ENCODE data around the gene MXRA7. TPM values are rescaled to one million over a fixed set of nuclear protein-coding genes. Genes with fewer than 3 reads are reported as not detected.
"Not testable (repeated sequence)": the region's sequence is repeated elsewhere in the genome, so short reads cannot be mapped to it uniquely, and the experiment has no call there.

Gene MXRA7
- total and polyA plus RNA-seq, 9 donors = 107 to 759 (median 187) TPM

DNA sequence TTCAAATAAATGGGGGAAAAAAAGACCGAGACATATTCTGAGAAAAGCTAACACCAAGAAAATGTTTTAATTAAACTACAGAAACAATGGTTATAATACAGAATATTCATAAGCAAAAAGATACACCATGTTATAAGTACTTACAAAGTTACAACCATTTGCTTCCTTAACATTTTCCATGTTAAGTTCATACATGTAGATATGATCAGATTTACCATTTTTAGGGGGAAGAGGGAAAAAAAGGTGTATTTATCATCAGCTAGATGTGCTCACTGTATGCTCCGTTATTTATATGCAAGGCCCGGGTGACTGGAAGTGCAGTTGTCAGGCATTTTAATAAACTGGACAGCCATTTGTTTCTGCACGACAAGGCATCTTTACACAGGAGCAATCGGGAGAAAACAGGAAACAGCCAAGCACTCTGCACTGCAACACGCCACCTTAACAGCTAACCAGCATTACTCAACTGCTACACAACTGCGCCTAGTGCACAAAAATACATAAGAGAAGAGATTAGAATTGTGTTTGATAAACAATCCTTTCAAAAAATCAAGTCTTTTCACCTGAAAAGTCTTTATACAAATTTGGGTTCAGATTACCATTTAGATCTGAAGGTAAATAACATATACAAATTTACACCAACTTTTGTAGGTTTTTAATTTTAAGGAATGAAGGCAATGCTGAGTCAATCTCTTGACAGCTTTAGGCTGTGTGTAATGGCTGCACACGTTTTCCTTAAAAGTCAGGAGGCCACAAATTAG, 23.5 kb upstream of the MXRA7 start:
- Histone ChIP-seq H3K27me3 (no peaks in the 10 kb centered on the region), H3K9me3 (no peaks in the 10 kb centered on the region), H3K4me3 (no peak overlapping the region), H3K27ac (peak overlapping the region in 1 of 2 donors; percentile 21), H3K4me1 (ENCODE audit: insufficient read depth) (no peaks in the 10 kb centered on the region), H3K36me3 (no peaks in the 10 kb centered on the region)
- intact Hi-C loops (cut with DNase I) = no loop called here
- no peak for TF ChIP-seq EP300 (IDR thresholded peaks at IDR 0.05)
- TF ChIP-seq POLR2A (IDR thresholded peaks at IDR 0.05) = no peak
- TF ChIP-seq CTCF (IDR thresholded peaks at IDR 0.05) = no peak
- 28 to 35% (median 29%) methylated on average over 8 of the region's 8 CpGs for WGBS, 3 donors
- no peak for DNase-seq

GRCh38 chr17:76733618-76733957, 22.8 kb upstream of the MXRA7 start:
- no peak overlapping the region for H3K4me3 ChIP-seq
- 70 to 82% (median 76%) methylated on average over 1 of the region's 1 CpG for WGBS, 3 donors
- no peak for TF ChIP-seq CTCF (IDR thresholded peaks at IDR 0.05)
- no peak for TF ChIP-seq POLR2A (IDR thresholded peaks at IDR 0.05)
- TF ChIP-seq EP300 (IDR thresholded peaks at IDR 0.05) = no peak
- H3K36me3 ChIP-seq = no peaks in the 10 kb centered on the region
- intact Hi-C loops (cut with DNase I) = no loop called here
- no peak for DNase-seq
- no peaks in the 10 kb centered on the region for H3K27me3 ChIP-seq
- H3K9me3 ChIP-seq = no peaks in the 10 kb centered on the region
- H3K4me1 ChIP-seq (ENCODE audit: insufficient read depth) = no peaks in the 10 kb centered on the region
- no peak overlapping the region for H3K27ac ChIP-seq

DNA sequence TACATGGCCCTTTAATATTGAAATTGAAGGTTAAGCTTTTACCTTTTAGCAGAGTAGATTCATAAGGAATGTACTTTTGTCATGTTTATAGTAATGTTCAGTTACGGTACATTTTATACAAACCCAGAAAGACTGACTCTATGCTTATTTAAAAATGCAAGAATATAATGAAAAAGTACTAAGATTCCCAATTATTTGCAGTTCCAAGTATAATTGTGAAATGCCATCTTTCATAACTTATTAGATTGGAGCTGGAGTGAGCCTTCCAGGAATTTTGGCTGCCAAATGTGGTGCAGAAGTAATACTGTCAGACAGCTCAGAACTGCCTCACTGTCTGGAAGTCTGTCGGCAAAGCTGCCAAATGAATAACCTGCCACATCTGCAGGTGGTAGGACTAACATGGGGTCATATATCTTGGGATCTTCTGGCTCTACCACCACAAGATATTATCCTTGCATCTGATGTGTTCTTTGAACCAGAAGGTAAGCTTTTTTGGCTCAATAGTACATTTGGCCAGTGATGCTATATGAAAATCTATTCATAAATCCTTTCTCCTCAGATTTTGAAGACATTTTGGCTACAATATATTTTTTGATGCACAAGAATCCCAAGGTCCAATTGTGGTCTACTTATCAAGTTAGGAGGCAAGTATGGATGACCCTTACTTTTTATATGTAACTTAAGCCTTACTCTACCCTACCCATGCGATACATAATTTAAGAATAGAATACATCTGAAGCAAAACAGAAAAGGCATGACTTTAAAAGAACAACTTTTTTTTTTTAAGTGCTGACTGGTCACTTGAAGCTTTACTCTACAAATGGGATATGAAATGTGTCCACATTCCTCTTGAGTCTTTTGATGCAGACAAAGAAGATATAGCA, 22.2 kb upstream of the MXRA7 start:
- Histone ChIP-seq H3K4me3 (no peak overlapping the region), H3K36me3 (no peaks in the 10 kb centered on the region), H3K27me3 (no peaks in the 10 kb centered on the region), H3K9me3 (no peaks in the 10 kb centered on the region), H3K4me1 (ENCODE audit: insufficient read depth) (peaks cover 3% of the 10 kb centered on the region), H3K27ac (no peak overlapping the region)
- TF ChIP-seq POLR2A (IDR thresholded peaks at IDR 0.05) = no peak
- TF ChIP-seq CTCF (IDR thresholded peaks at IDR 0.05) = no peak
- TF ChIP-seq EP300 (IDR thresholded peaks at IDR 0.05) = no peak
- WGBS, 3 donors = 58 to 64% (median 59%) methylated on average over 3 of the region's 3 CpGs
- no peak for DNase-seq
- intact Hi-C loops (cut with DNase I) = no loop called here

DNA sequence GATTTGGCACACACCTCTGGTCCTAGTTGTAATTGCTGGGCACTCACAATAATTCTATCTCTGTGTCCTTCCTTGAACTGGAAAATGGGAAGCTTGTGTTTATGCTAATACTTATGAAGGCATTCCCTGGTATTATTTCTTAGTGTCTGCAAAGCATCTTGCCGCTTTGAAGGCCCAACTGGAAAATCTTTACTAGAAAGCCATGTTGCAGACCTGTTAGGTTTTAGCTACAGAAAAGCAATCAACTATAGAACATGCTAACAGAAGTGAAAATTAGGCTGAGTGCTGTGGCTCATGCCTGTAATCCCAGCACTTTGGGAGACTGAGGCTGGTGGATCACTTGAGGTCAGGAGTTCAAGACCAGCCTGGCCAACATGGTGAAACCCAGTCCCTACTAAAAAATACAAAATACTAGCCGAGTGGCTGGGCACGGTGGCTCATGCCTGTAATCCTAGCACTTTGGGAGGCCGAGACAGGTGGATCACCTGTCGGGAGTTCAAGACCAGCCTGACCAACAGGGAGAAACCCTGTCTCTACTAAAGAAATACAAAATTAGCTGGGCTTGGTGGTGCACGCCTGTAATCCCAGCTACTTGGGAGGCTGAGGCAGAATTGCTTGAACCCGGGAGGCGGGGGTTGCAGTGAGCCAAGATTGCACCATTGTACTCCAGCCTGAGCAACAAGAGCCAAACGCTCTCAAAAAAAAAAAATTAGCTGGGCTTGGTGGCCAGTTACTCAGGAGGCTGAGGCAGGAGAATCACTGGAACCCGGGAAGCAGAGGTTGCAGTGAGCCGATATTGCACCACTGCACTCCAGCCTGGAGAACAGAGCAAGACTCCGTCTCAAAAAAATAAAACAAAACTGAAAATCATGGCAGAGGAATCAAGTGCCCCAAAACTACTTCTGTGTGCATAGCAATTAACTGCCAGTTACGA, 21.3 kb upstream of the MXRA7 start:
- H3K27ac ChIP-seq; H3K36me3 ChIP-seq; H3K27me3 ChIP-seq; H3K9me3 ChIP-seq; H3K4me3 ChIP-seq; H3K4me1 ChIP-seq (ENCODE audit: insufficient read depth); intact Hi-C loops (cut with DNase I); DNase-seq: not testable (repeated sequence)
- WGBS, 3 donors = 82 to 87% (median 85%) methylated on average over 13 of the region's 13 CpGs
